Adrenal gland (tissue), 12 donors: ENCODE measurements around the gene UBXN1. TPM values are rescaled to one million over a fixed set of nuclear protein-coding genes. Genes with fewer than 3 reads are reported as not detected.

Source experiments
- DNase-seq, 7 donors: peaks; one replicate each; pipeline ENCODE4 v3.0.0-alpha.2; 2019 to 2020
- H3K27ac ChIP-seq, 5 donors: fragments of 200-600 bp; sonication (generic) in 4 of 5; 1 replicate in 3 of 5; 2 replicates in 2 of 5; pipeline versions ENCODE4 v1.5.1 to v1.8.0; 2016 to 2020; ENCODE audit warnings: mild to moderate bottlenecking in 1 of 5
- H3K27me3 ChIP-seq: fragments of 200-600 bp; 2 replicates; pipeline ENCODE4 v1.8.0; 2021
- H3K36me3 ChIP-seq, 2 donors: fragments of 200-600 bp; replicated peaks in 1 of 2; 1 replicate in 1 of 2; 2 replicates in 1 of 2; pipeline versions ENCODE4 v1.5.1 to v1.8.0; 2018 to 2022
- H3K4me1 ChIP-seq, 2 donors: fragments of 200-600 bp; replicated peaks in 1 of 2; 1 replicate in 1 of 2; 2 replicates in 1 of 2; pipeline versions ENCODE4 v1.5.1 to v1.8.0; 2018 to 2021
- H3K4me3 ChIP-seq, 4 donors: fragments of 200-600 bp; sonication (generic) in 3 of 4; one replicate each; pipeline ENCODE4 v1.5.1; 2016 to 2018
- H3K9me3 ChIP-seq, 3 donors: fragments of 200-600 bp; sonication (generic) in 1 of 3; replicated peaks in 1 of 3; 1 replicate in 2 of 3; 2 replicates in 1 of 3; pipeline versions ENCODE4 v1.5.1 to v1.8.0; 2016 to 2021
- CTCF ChIP-seq, 6 experiments: fragments of 450-650 bp in 4 of 6; fragments of 200-600 bp in 2 of 6; sonication (generic) in 1 of 6; IDR thresholded peaks; 1 replicate in 5 of 6; 2 replicates in 1 of 6; pipeline versions ENCODE4 v1.5.1 to v1.8.0; 2016 to 2021; ENCODE audit warnings: antibody characterized with exemption in 6 of 6, mild to moderate bottlenecking in 2 of 6, moderate library complexity in 1 of 6
- POLR2A ChIP-seq, 2 donors: fragments of 450-650 bp; IDR thresholded peaks; one replicate each; pipeline ENCODE4 v1.6.1; 2017; ENCODE audit warnings: antibody characterized with exemption in 2 of 2, mild to moderate bottlenecking in 2 of 2, moderate library complexity in 1 of 2
- WGBS, 4 donors: extraction: QIAGEN DNeasy Blood & Tissue Kit in 2 of 4; methylation state at CpG; one replicate each; pipeline versions ENCODE4 v1.1.5 to v1.1.7; 2013 to 2017; 5-methylcytosine and 5-hydroxymethylcytosine counted together
- intact Hi-C, 2 donors: fragments of 100-400 bp; cut with DNase I; formaldehyde crosslinking; loops; one replicate each; pipeline versions ENCODE4 v1.14.1 to v1.15.0; 2022 to 2023
- polyA plus RNA-seq, 3 donors: library from polyadenylated mRNA; stranded (reverse); fragments of 200-250 nt in 2 of 3; fragments of 350-450 nt in 1 of 3; fragmentation: Illumina TruSeq in 1 of 3; extraction: RNeasy Lipid Tissue Mini Kit (QIAGEN cat#74804) in 1 of 3; gene quantifications; one replicate each; pipeline ENCODE4 v1.2.3, GENCODE V29; 2013 to 2014
- total RNA-seq, 9 donors: library from RNA; depleted of rRNA in 4 of 9; stranded (reverse); fragments of >200 nt in 4 of 9; fragments of 120-200 nt in 1 of 9; fragmentation: NEBNext Ultra II Directional in 1 of 9; extraction: Animal tissue kit (Norgen Biotek cat#: 25700) in 1 of 9; gene quantifications; one replicate each; pipeline versions ENCODE4 v1.1.0 to v1.2.4, GENCODE V29; 2013 to 2023
- donor health status: healthy with polysubstance abuse.
- donor health status: Bipolar disorder and iron deficiency.
- donor health status: DM: yes; HTN: yes; CAD: no.
- donor health status: DM: no; HTN: no; CAD: no.
- donor health status: DM: no; HTN: no; CAD: no.
- donor health status: DM: yes; HTN: yes; CAD: no.

Gene UBXN1
- total and polyA plus RNA-seq, 12 donors, result 81.3 to 308 (median 153) TPM

- Histone ChIP-seq H3K9me3 (no peaks in the 10 kb centered on the region), H3K36me3 (peaks cover 0 to 19% of the 10 kb centered on the region in 2 donors), H3K27ac (no peak overlapping the region), H3K27me3 (no peaks in the 10 kb centered on the region), H3K4me3 (no peak overlapping the region), H3K4me1 (peaks cover 21 to 37% of the 10 kb centered on the region in 2 donors)
- DNase-seq, result no peak
- WGBS, 4 donors, result 87 to 95% (median 91%) methylated on average over 9 to 11 of the region's 11 CpGs
- TF ChIP-seq CTCF (IDR thresholded peaks at IDR 0.05) (no peak), POLR2A (IDR thresholded peaks at IDR 0.05) (no peak)
- intact Hi-C loops, result no loop called here
Observed at GRCh38 chr11:62649486-62649885, 29.4 kb downstream of the UBXN1 start.

GRCh38 chr11:62648967-62649364, 29.9 kb downstream of the UBXN1 start:
- 89 to 93% (median 91%) methylated on average over 11 of the region's 11 CpGs for WGBS, 4 donors
- intact Hi-C loops, result no loop called here
- no peak for DNase-seq
- no peak overlapping the region for H3K4me3 ChIP-seq
- H3K36me3 ChIP-seq, result peaks cover 0 to 24% of the 10 kb centered on the region in 2 donors
- H3K27ac ChIP-seq, result no peak overlapping the region
- no peaks in the 10 kb centered on the region for H3K27me3 ChIP-seq
- TF ChIP-seq POLR2A (IDR thresholded peaks at IDR 0.05) (no peak), CTCF (IDR thresholded peaks at IDR 0.05) (no peak)
- no peaks in the 10 kb centered on the region for H3K9me3 ChIP-seq
- peaks cover 21 to 37% of the 10 kb centered on the region in 2 donors for H3K4me1 ChIP-seq

GRCh38 chr11:62648185-62648966, 30.5 kb downstream of the UBXN1 start:
- intact Hi-C loops, result no loop called here
- peaks cover 21 to 37% of the 10 kb centered on the region in 2 donors for H3K4me1 ChIP-seq
- H3K9me3 ChIP-seq, result no peaks in the 10 kb centered on the region
- WGBS, 4 donors, result 86 to 94% (median 91%) methylated on average over 7 to 24 of the region's 24 CpGs
- TF ChIP-seq POLR2A (IDR thresholded peaks at IDR 0.05) (no peak), CTCF (IDR thresholded peaks at IDR 0.05) (no peak)
- H3K27ac ChIP-seq, result no peak overlapping the region
- H3K4me3 ChIP-seq, result no peak overlapping the region
- DNase-seq, result no peak
- no peaks in the 10 kb centered on the region for H3K27me3 ChIP-seq
- H3K36me3 ChIP-seq, result peaks cover 0 to 30% of the 10 kb centered on the region in 2 donors

- H3K4me1 ChIP-seq, result peaks cover 20 to 36% of the 10 kb centered on the region in 2 donors
- intact Hi-C loops, result no loop called here
- no peak overlapping the region for H3K27ac ChIP-seq
- no peak overlapping the region for H3K4me3 ChIP-seq
- DNase-seq, result no peak
- no peaks in the 10 kb centered on the region for H3K9me3 ChIP-seq
- no peak for TF ChIP-seq CTCF (IDR thresholded peaks at IDR 0.05)
- TF ChIP-seq POLR2A (IDR thresholded peaks at IDR 0.05), result no peak
- 63 to 100% (median 75%) methylated on average over 1 to 6 of the region's 6 CpGs for WGBS, 4 donors
- H3K36me3 ChIP-seq, result peaks cover 0 to 34% of the 10 kb centered on the region in 2 donors
- no peaks in the 10 kb centered on the region for H3K27me3 ChIP-seq
Observed at GRCh38 chr11:62647609-62648005, 31.3 kb downstream of the UBXN1 start.
